PC-9 (cell line): ENCODE data around the gene IP6K3. TPM values are rescaled to one million over a fixed set of nuclear protein-coding genes. Genes with fewer than 3 reads are reported as not detected.

Experiments
- BruUV-seq: library from RNA; stranded (reverse); fragments of 400-500 nt; replicated peaks from 2 replicates; lab custom pipeline; 2021; lab: Mats Ljungman, UMichigan
- CTCF ChIA-PET: fragments of 300-600 bp; sonication (Branson Sonifier 250); formaldehyde crosslinking; loops from one replicate; lab custom pipeline; 2022; ENCODE audit warnings: antibody characterized with exemption; lab: Charles Lee
- POLR2A ChIA-PET: fragments of 300-600 bp; sonication (Branson Sonifier 250); formaldehyde crosslinking; loops from one replicate; lab custom pipeline; 2022; ENCODE audit warnings: antibody characterized with exemption; ENCODE audit not compliant: unreplicated experiment; lab: Charles Lee
- DNase-seq, 2 experiments: peaks; one replicate each; pipeline versions ENCODE4 v3.0.0 to v3.0.0-alpha.2; 2015 to 2022; ENCODE audit warnings: mixed read lengths in 1 of 2
- H2AFZ ChIP-seq: fragments of 200-600 bp; sonication (generic); 2 replicates; pipeline ENCODE4 v1.8.1; 2017; ENCODE audit warnings: antibody characterized with exemption
- H3F3A ChIP-seq: fragments of 200-600 bp; sonication (generic); 2 replicates; pipeline ENCODE4 v1.8.1; 2017; ENCODE audit warnings: antibody characterized with exemption, mild to moderate bottlenecking, low read depth; ENCODE audit not compliant: insufficient read depth
- H3K27ac ChIP-seq: fragments of 200-600 bp; sonication (generic); 2 replicates; pipeline ENCODE4 v1.6.1; 2016; ENCODE audit warnings: mixed run types
- H3K27me3 ChIP-seq: fragments of 200-600 bp; sonication (generic); 2 replicates; pipeline ENCODE4 v1.6.1; 2016; ENCODE audit warnings: low read depth, mixed run types; ENCODE audit not compliant: insufficient read depth
- H3K36me3 ChIP-seq: fragments of 200-600 bp; sonication (generic); 2 replicates; pipeline ENCODE4 v1.6.1; 2016; ENCODE audit warnings: low read depth, mixed run types
- H3K4me1 ChIP-seq: fragments of 200-600 bp; sonication (generic); replicated peaks from 2 replicates; pipeline ENCODE4 v1.6.1; 2016; ENCODE audit warnings: mixed run types; ENCODE audit not compliant: insufficient read depth
- H3K4me2 ChIP-seq: fragments of 200-600 bp; sonication (generic); 2 replicates; pipeline ENCODE4 v1.6.1; 2017; ENCODE audit warnings: mixed run types
- H3K4me3 ChIP-seq: fragments of 200-600 bp; sonication (generic); 2 replicates; pipeline ENCODE4 v1.6.1; 2016; ENCODE audit warnings: mixed run types
- H3K79me2 ChIP-seq: fragments of 200-600 bp; sonication (generic); 2 replicates; pipeline ENCODE4 v1.6.1; 2017; ENCODE audit warnings: low read depth, mixed run types
- H3K9me2 ChIP-seq: fragments of 200-600 bp; sonication (generic); 2 replicates; pipeline ENCODE4 v1.8.1; 2017; ENCODE audit warnings: mild to moderate bottlenecking; ENCODE audit not compliant: insufficient read depth
- H3K9me3 ChIP-seq: fragments of 200-600 bp; sonication (generic); 2 replicates; pipeline ENCODE4 v1.8.1; 2016; ENCODE audit warnings: low read depth; ENCODE audit not compliant: insufficient read depth
- H4K20me1 ChIP-seq: fragments of 200-600 bp; sonication (generic); 2 replicates; pipeline ENCODE4 v1.8.1; 2017; ENCODE audit not compliant: insufficient read depth
- CTCF ChIP-seq: fragments of 200-600 bp; sonication (generic); conservative IDR thresholded peaks from 2 replicates; pipeline ENCODE4 v1.6.1; 2017; ENCODE audit warnings: mixed run types, antibody characterized with exemption, mild to moderate bottlenecking, moderate library complexity
- EZH2 ChIP-seq: fragments of 200-600 bp; sonication (generic); IDR thresholded peaks from 2 replicates; pipeline ENCODE4 v1.8.0; 2017; ENCODE audit warnings: antibody characterized with exemption, low read depth
- intact Hi-C: fragments of 100-400 bp; cut with micrococcal nuclease; formaldehyde crosslinking; loops from one replicate; pipeline ENCODE4 v1.10.0; 2022; ENCODE audit not compliant: unreplicated experiment
- total RNA-seq: library from RNA; stranded (reverse); gene quantifications from 2 replicates; pipeline ENCODE4 v1.2.3, GENCODE V29; 2021

Gene IP6K3
- total RNA-seq, 1 experiment from 2014 or later: not detected

GRCh38 chr6:33791620-33792019 is 44.9 kb upstream of the IP6K3 start:
- Histone ChIP-seq H3K27ac (no peak overlapping the region), H3K4me1 (peaks cover 31% of the 10 kb centered on the region), H3F3A (peaks cover 12% of the 10 kb centered on the region), H3K9me2 (no peaks in the 10 kb centered on the region), H3K4me3 (no peak overlapping the region), H4K20me1 (peaks cover 10% of the 10 kb centered on the region; the same call in 1 of the 2 replicates), H3K27me3 (no peaks in the 10 kb centered on the region), H3K79me2 (peaks cover 17% of the 10 kb centered on the region), H3K4me2 (no peak overlapping the region), H3K9me3 (no peaks in the 10 kb centered on the region), H3K36me3 (no peaks in the 10 kb centered on the region), H2AFZ (no peak overlapping the region)
- TF ChIP-seq EZH2 (no peak), CTCF (no peak)
- CTCF ChIA-PET: interaction anchor here (0.6 to 0.7 kb wide), 3 partner anchors 14 to 708 kb away, joined by 3 read pairs; no protein-coding TSS in a partner anchor
- DNase-seq: no peak
- POLR2A ChIA-PET: no interaction called here
- intact Hi-C loops: no loop called here
- BruUV-seq: no TSS peak

- Histone ChIP-seq H3K9me2 (no peaks in the 10 kb centered on the region), H3K79me2 (peaks cover 24% of the 10 kb centered on the region), H3F3A (peaks cover 12% of the 10 kb centered on the region), H3K4me3 (no peak overlapping the region), H3K4me1 (peaks cover 32% of the 10 kb centered on the region), H3K36me3 (no peaks in the 10 kb centered on the region), H2AFZ (no peak overlapping the region), H3K4me2 (no peak overlapping the region), H4K20me1 (peaks cover 10% of the 10 kb centered on the region; the same call in 1 of the 2 replicates), H3K27me3 (no peaks in the 10 kb centered on the region), H3K9me3 (no peaks in the 10 kb centered on the region), H3K27ac (no peak overlapping the region)
- no TSS peak for BruUV-seq
- DNase-seq: no peak
- intact Hi-C loops: no loop called here
- CTCF ChIA-PET: interaction anchor here (0.7 kb wide), 1 partner anchor 79 kb away, joined by 3 read pairs; no protein-coding TSS in a partner anchor
- POLR2A ChIA-PET: no interaction called here
- TF ChIP-seq EZH2 (no peak), CTCF (no peak)
Observed at GRCh38 chr6:33790910-33791309, 44.2 kb upstream of the IP6K3 start.

- intact Hi-C loops: no loop called here
- peaks cover 10% of the 10 kb centered on the region; the same call in 1 of the 2 replicates for H4K20me1 ChIP-seq
- H3K9me3 ChIP-seq: no peaks in the 10 kb centered on the region
- no TSS peak for BruUV-seq
- H3K4me3 ChIP-seq: no peak overlapping the region
- no peak overlapping the region for H2AFZ ChIP-seq
- H3K27me3 ChIP-seq: no peaks in the 10 kb centered on the region
- H3K27ac ChIP-seq: no peak overlapping the region
- no peak for DNase-seq
- peaks cover 29% of the 10 kb centered on the region for H3K79me2 ChIP-seq
- ChIA-PET CTCF (no interaction called here), POLR2A (no interaction called here)
- no peak for TF ChIP-seq EZH2
- TF ChIP-seq CTCF: no peak
- H3K4me1 ChIP-seq: peaks cover 31% of the 10 kb centered on the region
- H3K9me2 ChIP-seq: no peaks in the 10 kb centered on the region
- H3K36me3 ChIP-seq: 0 out of 2 replicates have a peak, but pooled peaks cover 4% of the 10 kb centered on the region
- H3K4me2 ChIP-seq: no peak overlapping the region
- peaks cover 12% of the 10 kb centered on the region for H3F3A ChIP-seq
Observed at GRCh38 chr6:33790379-33790778, 43.7 kb upstream of the IP6K3 start.
